Measurements from ENCODE around the gene TAAR6.
"Not testable (repeated sequence)": the region's sequence is repeated elsewhere in the genome, so short reads cannot be mapped to it uniquely, and the experiment has no call there.

The TAAR6 gene

DNA sequence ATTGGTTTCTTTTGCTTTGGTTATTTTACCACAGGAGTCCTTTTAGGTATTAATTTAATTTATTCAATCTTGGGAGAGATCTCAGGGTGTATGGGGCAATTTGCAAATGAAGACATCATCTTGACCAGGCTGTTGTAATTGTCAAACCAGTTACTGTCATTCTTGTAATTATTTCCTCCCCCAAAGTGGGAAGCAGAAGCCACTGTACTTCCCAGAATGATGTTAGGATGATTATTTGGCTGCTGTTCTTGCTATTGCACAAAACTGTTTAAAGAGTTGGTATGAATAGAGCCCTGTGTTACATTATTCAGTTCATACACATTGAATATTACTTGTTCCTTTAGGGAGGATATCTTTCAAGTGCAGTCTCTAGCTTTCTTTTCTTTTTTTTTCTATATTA lies 1.7 kb downstream of the TAAR6 start:
- no peak for DNase-seq
- in situ Hi-C loops (cut with HindIII; ENCODE audit: low pct_ligation_motif_present, low pct_unique_long_range_greater_than_20kb, low sequenced_read_pairs), result no loop called here

DNA sequence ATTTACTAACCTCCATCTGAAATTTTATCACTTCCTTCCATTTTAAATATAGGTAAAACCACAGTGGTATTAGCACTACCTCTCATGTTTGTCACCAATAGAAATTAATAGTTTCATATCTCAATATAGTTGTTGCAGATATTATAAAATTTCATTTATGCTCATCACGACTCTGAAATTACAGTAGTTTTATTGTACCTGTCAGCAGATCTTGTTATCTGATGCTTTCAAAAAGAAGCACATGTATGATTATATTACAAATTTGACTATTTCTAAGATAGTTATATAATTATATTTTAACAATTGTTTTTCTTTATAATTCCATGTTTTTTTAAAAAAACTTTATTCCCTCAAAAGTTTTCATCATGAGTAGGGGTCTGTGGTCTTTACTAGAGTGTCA lies 14.6 kb downstream of the TAAR6 start:
- in situ Hi-C loops (cut with HindIII; ENCODE audit: low pct_ligation_motif_present, low pct_unique_long_range_greater_than_20kb, low sequenced_read_pairs), result no loop called here
- DNase-seq, result no peak

DNA sequence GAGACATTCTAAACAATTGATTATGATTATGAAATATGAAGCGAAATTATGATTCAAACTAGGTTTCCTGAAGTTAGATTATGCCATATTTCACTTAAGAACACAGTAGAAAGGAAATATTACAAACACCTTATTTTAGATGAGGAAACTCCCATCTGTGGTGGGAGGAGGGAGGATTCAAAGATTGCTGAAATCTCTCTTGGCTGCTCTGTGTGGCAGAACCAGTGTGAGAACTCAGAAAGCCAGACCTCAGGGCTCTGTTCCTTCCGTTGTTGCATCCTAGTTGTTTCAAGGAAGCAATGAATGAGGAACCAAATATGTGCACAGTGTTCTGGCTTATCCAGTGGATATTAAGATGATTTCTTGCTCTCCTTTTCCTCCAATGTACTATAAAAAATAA lies 17.3 kb downstream of the TAAR6 start:
- in situ Hi-C loops (cut with HindIII; ENCODE audit: low pct_ligation_motif_present, low pct_unique_long_range_greater_than_20kb, low sequenced_read_pairs), result no loop called here
- no peak for DNase-seq

DNA sequence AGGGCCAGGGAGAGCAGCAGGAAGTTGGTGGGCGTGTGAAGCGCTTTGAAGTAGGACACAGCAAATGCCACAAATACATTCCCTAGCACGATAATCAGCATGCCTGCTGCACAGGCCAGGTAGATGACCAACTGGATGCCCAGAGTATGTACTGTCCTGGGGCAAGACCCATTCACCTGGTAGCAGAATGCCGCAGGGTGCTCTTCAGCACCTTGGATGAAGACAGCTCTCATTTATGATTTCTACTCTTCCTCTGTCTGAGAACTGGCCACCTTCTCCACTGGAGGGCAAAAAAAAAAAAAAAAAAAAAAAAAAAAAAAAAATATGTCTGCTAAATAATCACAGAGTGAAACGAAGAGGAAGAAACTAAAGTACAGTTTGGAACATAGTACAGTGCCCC lies 19.3 kb downstream of the TAAR6 start, which contains the start of gene TAAR5:
Gene TAAR5, minus strand, starts transcription at position 288 of the 400 bp plus-strand sequence. Its CDS starts 55 bp downstream, at position 233.
- in situ Hi-C loops (cut with HindIII; ENCODE audit: low pct_ligation_motif_present, low pct_unique_long_range_greater_than_20kb, low sequenced_read_pairs), result no loop called here
- no peak for DNase-seq

DNA sequence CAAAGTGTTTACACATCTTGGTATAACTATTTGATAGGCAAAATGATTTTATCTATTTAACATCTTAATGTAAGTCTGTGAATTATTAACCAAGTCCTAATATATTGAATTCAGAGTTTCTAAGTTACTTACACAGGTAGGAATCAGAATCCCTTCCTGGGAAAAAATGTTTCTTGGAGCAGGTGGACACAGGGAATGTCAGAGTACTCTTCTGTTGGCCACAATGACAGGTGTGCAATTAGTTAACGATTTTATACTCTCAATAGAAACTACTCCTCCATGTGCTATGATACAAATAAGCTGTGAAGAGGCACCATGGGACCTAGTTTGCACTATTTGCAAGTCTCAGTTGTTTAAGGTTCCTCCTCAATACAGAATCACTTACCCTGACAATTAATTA lies 20.2 kb downstream of the TAAR6 start:
- DNase-seq, result no peak
- in situ Hi-C loops (cut with HindIII; ENCODE audit: low pct_ligation_motif_present, low pct_unique_long_range_greater_than_20kb, low sequenced_read_pairs), result no loop called here

DNA sequence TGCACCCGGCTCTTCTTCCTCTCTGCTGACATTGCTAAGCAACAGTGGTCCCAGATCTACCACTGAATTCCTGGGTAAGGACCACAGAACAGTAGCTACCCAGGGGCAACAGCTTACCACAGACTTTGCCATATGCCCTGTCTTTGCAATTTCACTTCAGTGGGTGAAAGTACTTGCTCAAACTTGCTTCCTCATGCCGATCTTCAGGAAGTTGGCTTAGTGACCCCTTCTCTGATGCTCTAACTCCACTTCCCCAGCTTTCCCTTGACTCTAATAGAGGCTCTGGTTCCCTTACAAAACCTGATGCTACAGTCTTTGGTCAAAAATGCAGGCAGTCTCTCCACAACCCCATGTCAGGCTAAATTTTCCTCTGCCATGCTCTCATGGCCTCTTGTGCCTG lies 22.7 kb downstream of the TAAR6 start:
- DNase-seq, result no peak
- in situ Hi-C loops (cut with HindIII; ENCODE audit: low pct_ligation_motif_present, low pct_unique_long_range_greater_than_20kb, low sequenced_read_pairs), result no loop called here

DNA sequence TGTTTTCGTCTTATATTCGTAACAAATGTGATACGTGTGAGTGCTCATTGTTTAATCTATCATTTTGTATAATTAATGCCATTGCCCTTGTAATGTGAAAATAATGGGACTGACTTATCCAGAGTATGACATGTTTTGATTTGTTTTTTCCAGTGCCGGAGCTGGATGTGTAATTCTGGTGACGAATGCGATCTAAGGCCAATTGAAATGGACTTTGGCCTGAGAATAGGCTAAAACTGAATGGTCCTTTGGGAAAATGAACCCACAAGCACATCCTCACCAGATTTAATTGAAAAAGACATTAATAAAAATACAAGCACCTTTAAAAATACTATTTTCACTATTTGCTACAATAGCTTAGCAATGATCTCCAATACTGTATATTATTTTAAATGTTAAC lies 26.1 kb downstream of the TAAR6 start:
- DNase-seq, result no peak
- in situ Hi-C loops (cut with HindIII; ENCODE audit: low pct_ligation_motif_present, low pct_unique_long_range_greater_than_20kb, low sequenced_read_pairs), result no loop called here

DNA sequence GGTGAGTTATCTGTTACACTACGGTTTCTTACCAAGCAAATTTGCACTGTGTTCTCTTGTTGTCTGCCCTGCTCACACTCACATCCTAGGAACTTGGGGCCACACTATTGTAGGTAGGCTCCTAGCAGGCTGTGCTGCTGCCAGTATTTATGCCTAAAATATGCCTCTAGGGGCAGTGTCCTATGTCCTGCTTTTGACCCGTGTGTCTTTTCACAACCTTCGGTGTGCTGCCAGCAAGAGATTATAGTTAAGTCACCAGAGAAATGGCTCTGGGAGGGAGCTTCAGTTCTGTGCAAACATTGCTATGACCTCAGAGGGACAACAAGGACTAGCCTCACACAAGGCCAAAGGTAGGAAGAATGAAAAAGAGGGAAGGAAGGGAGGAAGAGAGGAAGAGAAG lies 28.4 kb downstream of the TAAR6 start:
- in situ Hi-C loops (cut with HindIII; ENCODE audit: low pct_ligation_motif_present, low pct_unique_long_range_greater_than_20kb, low sequenced_read_pairs), result no loop called here

DNA sequence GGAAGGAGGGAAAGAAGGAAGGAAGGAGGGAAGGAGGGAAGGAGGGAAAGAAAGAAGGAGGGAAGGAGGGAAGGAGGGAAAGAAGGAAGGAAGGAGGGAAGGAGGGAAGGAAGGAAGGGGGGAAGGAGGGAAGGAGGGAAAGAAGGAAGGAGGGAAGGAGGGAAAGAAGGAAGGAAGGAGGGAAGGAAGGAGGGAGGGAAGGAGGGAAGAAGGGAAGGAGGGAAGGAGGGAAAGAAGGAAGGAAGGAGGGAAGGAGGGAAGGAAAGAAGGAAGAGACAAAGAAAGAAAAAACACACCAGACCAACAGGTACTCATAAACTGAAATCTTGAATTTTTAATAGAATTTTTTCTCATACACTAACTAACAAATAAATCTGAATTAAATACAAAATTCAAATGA lies 30.8 kb downstream of the TAAR6 start:
- in situ Hi-C loops (cut with HindIII; ENCODE audit: low pct_ligation_motif_present, low pct_unique_long_range_greater_than_20kb, low sequenced_read_pairs); DNase-seq: not testable (repeated sequence)

More for the DNA sequence above, 28.4 kb downstream of the TAAR6 start:
- DNase-seq, result peak; percentile 41

DNA sequence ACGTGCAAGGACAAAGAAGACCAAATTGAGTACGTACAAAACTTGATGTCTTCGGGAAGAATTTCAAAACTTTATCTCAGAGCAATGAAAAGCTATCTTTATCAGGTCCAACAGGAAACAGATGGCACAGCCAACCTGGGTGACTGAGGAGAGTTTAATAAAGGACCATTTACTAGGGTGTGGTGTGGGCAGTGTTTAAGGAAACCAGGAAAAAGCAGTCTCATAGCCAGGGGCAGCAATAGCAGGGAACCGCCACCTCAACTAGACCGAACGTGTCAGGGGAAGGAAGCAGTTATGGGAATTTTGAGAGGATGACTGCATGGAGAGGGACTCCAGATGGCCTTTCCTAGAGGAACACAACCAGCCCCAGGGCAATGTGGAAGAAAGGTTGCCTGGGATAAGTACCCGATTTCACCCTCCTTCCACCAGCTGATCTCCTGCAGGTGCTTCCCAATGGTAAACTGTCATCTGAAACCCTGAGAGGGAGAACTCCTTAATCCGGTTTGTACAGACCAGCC lies 34.6 kb downstream of the TAAR6 start:
- in situ Hi-C loops (cut with HindIII; ENCODE audit: low pct_ligation_motif_present, low pct_unique_long_range_greater_than_20kb, low sequenced_read_pairs), result no loop called here
- no peak for DNase-seq

DNA sequence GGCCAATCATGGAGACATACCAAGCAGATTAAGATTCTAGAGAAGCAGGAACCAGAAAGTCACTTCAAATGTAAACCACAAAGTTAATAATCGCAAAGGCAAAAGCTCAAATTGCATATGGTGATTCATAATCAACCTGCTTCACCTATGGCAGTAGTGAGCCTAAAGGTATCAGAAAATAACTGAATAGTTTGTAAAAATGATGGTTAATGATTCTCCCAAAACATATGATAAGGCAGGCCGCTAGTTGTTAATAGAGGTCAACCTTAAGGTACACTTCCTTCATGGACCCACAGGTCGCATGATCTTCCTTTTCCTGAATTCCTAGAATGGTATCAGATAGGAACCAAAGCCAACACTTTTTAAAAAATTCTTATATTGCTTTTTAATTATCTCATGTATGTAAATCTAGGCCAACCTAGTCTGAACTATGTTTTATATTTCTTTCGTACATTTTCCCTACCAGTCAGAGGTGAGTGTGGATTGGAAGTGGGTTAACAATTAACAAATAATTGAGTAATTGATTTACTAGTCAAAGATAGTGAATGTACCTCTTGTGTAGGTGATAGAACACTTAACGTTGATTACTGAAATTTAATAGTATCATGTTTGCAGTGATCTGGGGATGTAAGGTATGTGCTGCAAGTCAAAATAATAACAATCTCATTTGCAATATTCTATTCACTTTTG lies 37.6 kb downstream of the TAAR6 start:
- in situ Hi-C loops (cut with HindIII; ENCODE audit: low pct_ligation_motif_present, low pct_unique_long_range_greater_than_20kb, low sequenced_read_pairs), result no loop called here

DNA sequence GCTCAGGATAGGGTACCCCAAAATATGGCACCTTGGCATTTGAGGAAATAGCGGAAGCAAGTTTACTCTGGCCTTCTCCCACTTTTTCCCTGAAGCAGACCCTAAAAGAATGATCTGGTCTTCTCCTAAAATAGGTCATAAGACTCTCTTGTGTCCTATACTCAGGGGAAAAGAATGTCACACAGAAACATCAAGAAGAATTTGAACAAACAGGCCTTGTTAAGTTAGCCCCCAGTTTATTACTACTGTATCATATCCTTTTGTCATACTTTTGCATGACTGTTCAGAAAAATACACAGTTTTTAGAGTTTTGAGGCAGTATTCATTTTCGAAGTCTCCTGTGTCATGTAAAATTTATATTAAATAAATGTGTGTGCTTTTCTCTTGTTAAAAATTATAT lies 41.5 kb downstream of the TAAR6 start:
- in situ Hi-C loops (cut with HindIII; ENCODE audit: low pct_ligation_motif_present, low pct_unique_long_range_greater_than_20kb, low sequenced_read_pairs), result no loop called here
- no peak for DNase-seq

More for the DNA sequence above, 37.6 kb downstream of the TAAR6 start:
- peak; percentile 48 for DNase-seq

DNA sequence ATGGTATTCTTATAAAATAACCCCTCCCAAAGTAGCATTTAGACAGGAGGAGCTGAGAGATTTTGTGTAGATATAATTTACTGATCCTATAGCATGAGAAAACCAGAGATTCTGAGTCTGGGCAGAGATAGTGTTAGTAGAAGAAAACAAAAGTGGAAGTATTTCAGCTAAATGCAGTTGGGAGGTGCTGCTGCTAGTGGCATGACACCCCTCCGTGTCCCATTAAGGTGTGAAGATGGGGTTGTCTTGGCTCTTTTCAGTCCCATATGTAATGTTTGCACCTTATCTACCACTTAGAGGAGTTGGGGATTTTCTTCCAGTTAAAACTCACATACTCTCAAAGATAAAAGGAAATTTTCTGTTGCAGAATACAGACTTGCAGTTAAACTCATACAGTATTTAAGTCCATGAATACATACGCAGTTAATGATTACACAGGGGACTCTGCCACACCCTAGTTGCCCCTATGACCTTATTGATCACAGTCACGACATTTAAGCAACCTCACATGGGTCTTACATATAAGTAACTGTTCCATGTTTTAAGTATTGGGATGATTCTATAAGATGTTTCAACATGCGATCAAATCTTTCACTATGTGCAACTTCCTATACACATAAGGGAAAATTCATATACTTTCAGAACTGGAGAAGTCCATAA lies 42.5 kb downstream of the TAAR6 start:
- DNase-seq, result no peak
- in situ Hi-C loops (cut with HindIII; ENCODE audit: low pct_ligation_motif_present, low pct_unique_long_range_greater_than_20kb, low sequenced_read_pairs), result no loop called here

DNA sequence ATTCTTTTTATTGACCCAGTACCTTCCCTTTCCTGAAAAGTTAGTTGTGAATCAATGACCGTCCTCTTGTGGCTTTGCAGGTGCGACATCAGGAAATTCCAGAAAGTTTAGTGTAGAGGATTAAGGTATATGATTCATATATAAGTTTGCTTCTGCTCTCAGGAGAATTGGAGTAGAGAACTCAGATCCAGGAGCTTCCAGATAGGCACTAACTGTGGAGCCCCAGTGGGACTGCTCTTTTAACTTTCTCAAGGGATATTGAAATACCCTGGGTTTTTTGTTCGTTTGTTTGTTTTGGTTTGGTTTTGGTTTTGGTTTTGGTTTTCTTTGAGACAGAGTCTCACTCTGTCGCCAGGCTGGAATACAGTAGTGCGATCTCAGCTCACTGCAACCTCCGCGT lies 44.4 kb downstream of the TAAR6 start:
- peak; percentile 2 for DNase-seq
- in situ Hi-C loops (cut with HindIII; ENCODE audit: low pct_ligation_motif_present, low pct_unique_long_range_greater_than_20kb, low sequenced_read_pairs), result no loop called here

DNA sequence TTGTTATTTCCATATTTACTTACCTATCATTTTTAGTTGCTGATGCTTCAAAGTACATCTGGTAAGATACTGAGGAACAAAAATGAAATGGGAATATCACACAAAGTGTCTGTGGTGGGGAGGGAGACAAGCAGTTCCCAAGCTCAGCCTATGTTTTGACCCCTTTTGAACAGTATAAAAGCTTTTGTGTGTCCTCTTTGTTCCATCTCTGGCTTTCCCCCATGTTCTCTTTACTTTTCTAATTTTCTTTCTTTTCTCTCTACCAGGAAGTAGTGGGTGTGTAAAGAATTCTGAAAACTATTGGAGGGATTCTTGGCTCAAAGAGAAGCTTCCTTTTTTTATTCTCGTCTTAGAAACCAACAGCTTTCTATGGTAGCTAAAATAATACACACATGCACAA lies 46.6 kb downstream of the TAAR6 start:
- no peak for DNase-seq
- in situ Hi-C loops (cut with HindIII; ENCODE audit: low pct_ligation_motif_present, low pct_unique_long_range_greater_than_20kb, low sequenced_read_pairs), result no loop called here

All from ACHN (cell line).